GM23338 (cell line): ENCODE measurements around the gene UBXN7. TPM values are rescaled to one million over a fixed set of nuclear protein-coding genes. Genes with fewer than 3 reads are reported as not detected.

ENCODE experiments used
- ATAC-seq: fragments of 200-7000 bp; cut with Tn5 transposase; 3 replicates; pipeline ENCODE4 v1.9.1; 2020
- DNase-seq: peaks from one replicate; pipeline ENCODE4 v3.0.0-alpha.2; 2015; ENCODE audit warnings: low spot score
- H2AFZ ChIP-seq: fragments of 200-600 bp; sonication (generic); 2 replicates; pipeline ENCODE4 v1.8.0; 2016; ENCODE audit warnings: antibody characterized with exemption, mild to moderate bottlenecking, moderate library complexity
- H3F3A ChIP-seq: fragments of 200-600 bp; sonication (generic); replicated peaks from 2 replicates; pipeline ENCODE4 v1.8.0; 2017; ENCODE audit warnings: antibody characterized with exemption, mixed run types, low read depth
- H3K27ac ChIP-seq: fragments of 200-600 bp; sonication (generic); 2 replicates; pipeline ENCODE4 v1.6.1; 2016; ENCODE audit warnings: low read depth
- H3K27me3 ChIP-seq: fragments of 200-600 bp; sonication (generic); 2 replicates; pipeline ENCODE4 v1.8.0; 2016; ENCODE audit warnings: mild to moderate bottlenecking, mixed run types, moderate library complexity; ENCODE audit not compliant: insufficient read depth
- H3K36me3 ChIP-seq: fragments of 200-600 bp; sonication (generic); 2 replicates; pipeline ENCODE4 v1.8.0; 2016; ENCODE audit warnings: mild to moderate bottlenecking; ENCODE audit not compliant: insufficient read depth
- H3K4me1 ChIP-seq: fragments of 200-600 bp; sonication (generic); 2 replicates; pipeline ENCODE4 v1.8.0; 2016; ENCODE audit warnings: mild to moderate bottlenecking, moderate library complexity; ENCODE audit not compliant: insufficient read depth
- H3K4me2 ChIP-seq: fragments of 200-600 bp; sonication (generic); 2 replicates; pipeline ENCODE4 v1.7.1; 2017; ENCODE audit warnings: mixed run types
- H3K4me3 ChIP-seq: fragments of 200-600 bp; sonication (generic); 2 replicates; pipeline ENCODE4 v1.6.1; 2016; ENCODE audit warnings: mixed run types
- H3K79me2 ChIP-seq: fragments of 200-600 bp; sonication (generic); replicated peaks from 2 replicates; pipeline ENCODE4 v1.8.0; 2017; ENCODE audit warnings: mild to moderate bottlenecking; ENCODE audit not compliant: insufficient read depth
- H3K9me2 ChIP-seq: fragments of 200-600 bp; sonication (generic); 2 replicates; pipeline ENCODE4 v1.8.0; 2017; ENCODE audit not compliant: insufficient read depth
- H4K20me1 ChIP-seq: fragments of 200-600 bp; sonication (generic); replicated peaks from 2 replicates; pipeline ENCODE4 v1.8.0; 2017; ENCODE audit warnings: mild to moderate bottlenecking; ENCODE audit not compliant: insufficient read depth
- H3K27ac Mint-ChIP-seq: 2 replicates; pipeline ENCODE4 v1.8.0; 2020; ENCODE audit warnings: inconsistent platforms, mild to moderate bottlenecking, moderate library complexity, mixed read lengths
- H3K27me3 Mint-ChIP-seq: 3 replicates; pipeline ENCODE4 v1.8.0; 2022; ENCODE audit warnings: low read depth, mild to moderate bottlenecking, moderate library complexity, mixed read lengths, inconsistent platforms; ENCODE audit not compliant: insufficient read depth, poor library complexity
- H3K36me3 Mint-ChIP-seq: 3 replicates; pipeline ENCODE4 v1.8.0; 2021; ENCODE audit warnings: low read depth, mild to moderate bottlenecking, inconsistent platforms, moderate library complexity, mixed read lengths
- H3K4me1 Mint-ChIP-seq: 3 replicates; pipeline ENCODE4 v1.8.0; 2020; ENCODE audit warnings: mild to moderate bottlenecking, inconsistent platforms, mixed read lengths
- H3K4me3 Mint-ChIP-seq: 3 replicates; pipeline ENCODE4 v1.8.0; 2021; ENCODE audit warnings: moderate library complexity, mild to moderate bottlenecking, inconsistent platforms, mixed read lengths
- H3K9me3 Mint-ChIP-seq: 3 replicates; pipeline ENCODE4 v1.8.0; 2020; ENCODE audit warnings: moderate library complexity, mild to moderate bottlenecking, inconsistent platforms, mixed read lengths
- CREB1 ChIP-seq: fragments of 250-450 bp; sonication (Bioruptor Pico); IDR thresholded peaks from 2 replicates; pipeline ENCODE4 v1.5.0; 2020; ENCODE audit warnings: low read depth, mild to moderate bottlenecking, moderate library complexity
- EZH2 ChIP-seq: fragments of 200-600 bp; sonication (generic); IDR thresholded peaks from one replicate; pipeline ENCODE4 v1.8.0; 2017; ENCODE audit warnings: antibody characterized with exemption, mild to moderate bottlenecking, low read depth; ENCODE audit not compliant: unreplicated experiment
- EZH2phosphoT487 ChIP-seq: fragments of 200-600 bp; sonication (generic); IDR thresholded peaks from one replicate; pipeline ENCODE4 v1.8.1; 2018; ENCODE audit warnings: antibody characterized with exemption; ENCODE audit not compliant: unreplicated experiment
- JUNB ChIP-seq: IDR thresholded peaks from one replicate; pipeline ENCODE4 v1.6.1; 2016; ENCODE audit warnings: antibody characterized with exemption; ENCODE audit not compliant: unreplicated experiment
- NANOG ChIP-seq: IDR thresholded peaks from 2 replicates; pipeline ENCODE4 v1.6.1; 2016; ENCODE audit warnings: antibody characterized with exemption, borderline replicate concordance
- POLR2AphosphoS5 ChIP-seq: IDR thresholded peaks from 2 replicates; pipeline ENCODE4 v1.6.1; 2016; ENCODE audit warnings: antibody characterized with exemption, low read depth
- STAT1 ChIP-seq: IDR thresholded peaks from one replicate; pipeline ENCODE4 v1.6.1; 2016; ENCODE audit warnings: antibody characterized with exemption; ENCODE audit not compliant: unreplicated experiment
- ZNF114 ChIP-seq: fragments of 250-450 bp; sonication (Bioruptor Pico); IDR thresholded peaks from 2 replicates; pipeline ENCODE4 v1.5.0; 2020; ENCODE audit warnings: mild to moderate bottlenecking, moderate library complexity
- ZNF462 ChIP-seq: fragments of 250-450 bp; sonication (Bioruptor Pico); IDR thresholded peaks from 2 replicates; pipeline ENCODE4 v1.5.0; 2020; ENCODE audit warnings: mild to moderate bottlenecking, moderate library complexity
- polyA plus RNA-seq: library from polyadenylated mRNA; unstranded; fragments of >200 nt; fragmentation: Nextera tagmentation; extraction: Ambion mirVana; gene quantifications from 2 replicates; pipeline ENCODE4 v1.2.1, GENCODE V29; 2016
- total RNA-seq: library from RNA; depleted of rRNA; stranded (reverse); fragments of >200 nt; shearing (Covaris generic); gene quantifications from 2 replicates; pipeline ENCODE4 v1.2.3, GENCODE V29; 2014
- TF ChIP-seq, protein P1 (sequence below): IDR thresholded peaks from one replicate; pipeline ENCODE4 v1.6.1; 2018; ENCODE audit warnings: antibody characterized with exemption; ENCODE audit not compliant: unreplicated experiment
- TF ChIP-seq, protein P2 (sequence below), 2 experiments: fragments of 200-600 bp in 1 of 2; sonication (generic) in 1 of 2; conservative IDR thresholded peaks; 2 replicates each; pipeline versions ENCODE4 v1.5.1 to v1.6.1; 2016 to 2017; ENCODE audit warnings: antibody characterized with exemption in 2 of 2, low read depth in 2 of 2, mild to moderate bottlenecking in 2 of 2, moderate library complexity in 1 of 2

The UBXN7 gene
- total and polyA plus RNA-seq, 2 experiments from 2014 or later = 37.9 to 46.2 TPM

- TF ChIP-seq ZNF462 (CRISPR knock-in tag) = no peak
- no peak for TF ChIP-seq EZH2phosphoT487
- TF ChIP-seq ZNF114 (CRISPR knock-in tag) = no peak
- no peak for TF ChIP-seq STAT1
These were observed 33.4 kb downstream of the UBXN7 start (continued) for GRCh38 chr3:196398782-196399181.

DNA sequence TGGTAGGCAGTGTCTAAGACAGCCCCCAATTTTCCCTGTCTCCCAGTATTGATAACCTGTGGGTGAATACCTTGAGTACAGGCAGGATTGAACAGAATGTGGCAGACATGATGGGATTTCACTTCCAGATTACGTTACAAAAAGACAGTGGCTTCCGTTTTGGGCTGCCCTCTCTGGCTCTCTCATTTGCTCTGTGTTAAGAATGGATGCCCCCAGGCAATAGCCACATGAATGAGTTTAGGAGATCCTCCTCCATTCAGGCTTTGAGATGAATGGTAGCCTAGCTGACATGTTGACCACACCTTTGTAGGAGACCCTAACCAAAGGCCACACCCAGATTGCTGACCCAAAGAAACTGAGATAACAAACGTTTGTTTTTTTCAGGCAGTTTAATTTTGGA lies 34.3 kb downstream of the UBXN7 start:
- Mint-ChIP-seq H3K36me3 (peaks cover 48% of the 10 kb centered on the region), H3K4me3 (no peak overlapping the region), H3K9me3 (no peaks in the 10 kb centered on the region), H3K27ac (no peak overlapping the region), H3K4me1 (no peaks in the 10 kb centered on the region), H3K27me3 (peaks cover 4% of the 10 kb centered on the region)
- H3F3A ChIP-seq = no peaks in the 10 kb centered on the region
- no peak overlapping the region for H2AFZ ChIP-seq
- peaks cover 19% of the 10 kb centered on the region for H3K36me3 ChIP-seq
- H3K27me3 ChIP-seq = no peaks in the 10 kb centered on the region
- no peak overlapping the region for H3K4me2 ChIP-seq
- no peak for DNase-seq
- H4K20me1 ChIP-seq = no peaks in the 10 kb centered on the region; the same call in none of the 2 replicates
- no peaks in the 10 kb centered on the region for H3K9me2 ChIP-seq
- no peak overlapping the region for H3K4me3 ChIP-seq
- ATAC-seq = no peak
- 0 out of 2 replicates have a peak, but pooled peaks cover 14% of the 10 kb centered on the region for H3K79me2 ChIP-seq
- no peak overlapping the region for H3K27ac ChIP-seq
- TF ChIP-seq CREB1 = no peak
- TF ChIP-seq, protein P1, sequence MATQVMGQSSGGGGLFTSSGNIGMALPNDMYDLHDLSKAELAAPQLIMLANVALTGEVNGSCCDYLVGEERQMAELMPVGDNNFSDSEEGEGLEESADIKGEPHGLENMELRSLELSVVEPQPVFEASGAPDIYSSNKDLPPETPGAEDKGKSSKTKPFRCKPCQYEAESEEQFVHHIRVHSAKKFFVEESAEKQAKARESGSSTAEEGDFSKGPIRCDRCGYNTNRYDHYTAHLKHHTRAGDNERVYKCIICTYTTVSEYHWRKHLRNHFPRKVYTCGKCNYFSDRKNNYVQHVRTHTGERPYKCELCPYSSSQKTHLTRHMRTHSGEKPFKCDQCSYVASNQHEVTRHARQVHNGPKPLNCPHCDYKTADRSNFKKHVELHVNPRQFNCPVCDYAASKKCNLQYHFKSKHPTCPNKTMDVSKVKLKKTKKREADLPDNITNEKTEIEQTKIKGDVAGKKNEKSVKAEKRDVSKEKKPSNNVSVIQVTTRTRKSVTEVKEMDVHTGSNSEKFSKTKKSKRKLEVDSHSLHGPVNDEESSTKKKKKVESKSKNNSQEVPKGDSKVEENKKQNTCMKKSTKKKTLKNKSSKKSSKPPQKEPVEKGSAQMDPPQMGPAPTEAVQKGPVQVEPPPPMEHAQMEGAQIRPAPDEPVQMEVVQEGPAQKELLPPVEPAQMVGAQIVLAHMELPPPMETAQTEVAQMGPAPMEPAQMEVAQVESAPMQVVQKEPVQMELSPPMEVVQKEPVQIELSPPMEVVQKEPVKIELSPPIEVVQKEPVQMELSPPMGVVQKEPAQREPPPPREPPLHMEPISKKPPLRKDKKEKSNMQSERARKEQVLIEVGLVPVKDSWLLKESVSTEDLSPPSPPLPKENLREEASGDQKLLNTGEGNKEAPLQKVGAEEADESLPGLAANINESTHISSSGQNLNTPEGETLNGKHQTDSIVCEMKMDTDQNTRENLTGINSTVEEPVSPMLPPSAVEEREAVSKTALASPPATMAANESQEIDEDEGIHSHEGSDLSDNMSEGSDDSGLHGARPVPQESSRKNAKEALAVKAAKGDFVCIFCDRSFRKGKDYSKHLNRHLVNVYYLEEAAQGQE = no peak
- TF ChIP-seq ZNF114 (CRISPR knock-in tag) = no peak
- no peak for TF ChIP-seq JUNB
- no peak for TF ChIP-seq EZH2phosphoT487
- no peak for TF ChIP-seq EZH2
- no peak for TF ChIP-seq NANOG
- TF ChIP-seq, protein P2, sequence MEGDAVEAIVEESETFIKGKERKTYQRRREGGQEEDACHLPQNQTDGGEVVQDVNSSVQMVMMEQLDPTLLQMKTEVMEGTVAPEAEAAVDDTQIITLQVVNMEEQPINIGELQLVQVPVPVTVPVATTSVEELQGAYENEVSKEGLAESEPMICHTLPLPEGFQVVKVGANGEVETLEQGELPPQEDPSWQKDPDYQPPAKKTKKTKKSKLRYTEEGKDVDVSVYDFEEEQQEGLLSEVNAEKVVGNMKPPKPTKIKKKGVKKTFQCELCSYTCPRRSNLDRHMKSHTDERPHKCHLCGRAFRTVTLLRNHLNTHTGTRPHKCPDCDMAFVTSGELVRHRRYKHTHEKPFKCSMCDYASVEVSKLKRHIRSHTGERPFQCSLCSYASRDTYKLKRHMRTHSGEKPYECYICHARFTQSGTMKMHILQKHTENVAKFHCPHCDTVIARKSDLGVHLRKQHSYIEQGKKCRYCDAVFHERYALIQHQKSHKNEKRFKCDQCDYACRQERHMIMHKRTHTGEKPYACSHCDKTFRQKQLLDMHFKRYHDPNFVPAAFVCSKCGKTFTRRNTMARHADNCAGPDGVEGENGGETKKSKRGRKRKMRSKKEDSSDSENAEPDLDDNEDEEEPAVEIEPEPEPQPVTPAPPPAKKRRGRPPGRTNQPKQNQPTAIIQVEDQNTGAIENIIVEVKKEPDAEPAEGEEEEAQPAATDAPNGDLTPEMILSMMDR (conservative IDR thresholded peaks at IDR 0.05; ENCODE audit: low read depth in 2 of 2) = no peak
- no peak for TF ChIP-seq POLR2AphosphoS5
- no peaks in the 10 kb centered on the region for H3K4me1 ChIP-seq
